SH-SY5Y (cell line): ENCODE results near the gene C1orf116.

Source experiments
- GATA2 ChIP-seq: IDR thresholded peaks from 2 replicates; pipeline ENCODE4 v1.6.1; 2011; ENCODE audit warnings: mild to moderate bottlenecking, low read depth, low read length
- GATA3 ChIP-seq: IDR thresholded peaks from 2 replicates; pipeline ENCODE4 v1.6.1; 2011; ENCODE audit warnings: low read depth, mild to moderate bottlenecking, low read length, moderate library complexity

- TF ChIP-seq GATA3 (no peak), GATA2 (no peak)
Observed at GRCh38 chr1:207051191-207051943, 18.8 kb upstream of the C1orf116 start, which contains the start of gene YOD1.
